ENCODE measurements around the gene CRYAB.
"Not testable (repeated sequence)": the region's sequence is repeated elsewhere in the genome, so short reads cannot be mapped to it uniquely, and the experiment has no call there.

Gene CRYAB

DNA sequence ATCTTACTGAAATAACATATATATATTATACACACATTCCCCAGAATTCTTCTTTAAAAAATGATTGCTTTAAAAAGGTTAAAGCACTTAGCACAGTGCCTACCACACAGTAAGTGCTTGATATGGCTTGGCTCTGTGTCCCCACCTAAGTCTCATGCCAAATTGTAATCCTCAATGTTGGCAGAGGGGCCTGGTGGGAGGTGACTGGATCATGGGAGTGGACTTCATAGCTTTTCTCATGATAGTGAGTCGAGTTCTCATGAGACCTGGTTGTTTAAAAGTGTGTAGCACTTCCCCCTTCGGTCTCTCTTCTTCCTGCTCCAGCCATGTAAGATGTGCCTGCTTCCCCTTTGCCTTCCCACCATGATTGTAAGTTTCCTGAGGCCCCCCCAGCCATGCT is 6.2 kb downstream of the CRYAB start:
- H3K79me2 ChIP-seq (ENCODE audit: insufficient read depth, low read length), result no peaks in the 10 kb centered on the region
- no peak overlapping the region for H2AFZ ChIP-seq (ENCODE audit: low read length)
- no peak overlapping the region for H3K4me3 ChIP-seq (ENCODE audit: low read length, poor library complexity, severe bottlenecking)
- H3K36me3 ChIP-seq (ENCODE audit: insufficient read depth, low read length), result no peaks in the 10 kb centered on the region
- no peaks in the 10 kb centered on the region for H3K4me1 ChIP-seq (ENCODE audit: insufficient read depth, low read length, poor library complexity, severe bottlenecking)
- TF ChIP-seq, protein P1, sequence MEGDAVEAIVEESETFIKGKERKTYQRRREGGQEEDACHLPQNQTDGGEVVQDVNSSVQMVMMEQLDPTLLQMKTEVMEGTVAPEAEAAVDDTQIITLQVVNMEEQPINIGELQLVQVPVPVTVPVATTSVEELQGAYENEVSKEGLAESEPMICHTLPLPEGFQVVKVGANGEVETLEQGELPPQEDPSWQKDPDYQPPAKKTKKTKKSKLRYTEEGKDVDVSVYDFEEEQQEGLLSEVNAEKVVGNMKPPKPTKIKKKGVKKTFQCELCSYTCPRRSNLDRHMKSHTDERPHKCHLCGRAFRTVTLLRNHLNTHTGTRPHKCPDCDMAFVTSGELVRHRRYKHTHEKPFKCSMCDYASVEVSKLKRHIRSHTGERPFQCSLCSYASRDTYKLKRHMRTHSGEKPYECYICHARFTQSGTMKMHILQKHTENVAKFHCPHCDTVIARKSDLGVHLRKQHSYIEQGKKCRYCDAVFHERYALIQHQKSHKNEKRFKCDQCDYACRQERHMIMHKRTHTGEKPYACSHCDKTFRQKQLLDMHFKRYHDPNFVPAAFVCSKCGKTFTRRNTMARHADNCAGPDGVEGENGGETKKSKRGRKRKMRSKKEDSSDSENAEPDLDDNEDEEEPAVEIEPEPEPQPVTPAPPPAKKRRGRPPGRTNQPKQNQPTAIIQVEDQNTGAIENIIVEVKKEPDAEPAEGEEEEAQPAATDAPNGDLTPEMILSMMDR (conservative IDR thresholded peaks at IDR 0.05; ENCODE audit: low read length), result no peak
- TF ChIP-seq EZH2phosphoT487 (IDR thresholded peaks at IDR 0.05; ENCODE audit: borderline replicate concordance), result no peak
- no peak overlapping the region for H3K9ac ChIP-seq (ENCODE audit: low read depth, low read length, poor library complexity, severe bottlenecking)
- H4K20me1 ChIP-seq (ENCODE audit: insufficient read depth, low read length, poor library complexity, severe bottlenecking), result no peaks in the 10 kb centered on the region
- H3K9me3 ChIP-seq (ENCODE audit: insufficient read depth, low read depth, low read length), result no peaks in the 10 kb centered on the region
- H3K9me2 ChIP-seq (replicated peaks; ENCODE audit: low read depth, low read length), result no peaks in the 10 kb centered on the region
- H3K4me2 ChIP-seq (ENCODE audit: low read depth, low read length, poor library complexity, severe bottlenecking), result no peak overlapping the region
- H3F3A ChIP-seq (ENCODE audit: low read depth), result no peaks in the 10 kb centered on the region
- no peaks in the 10 kb centered on the region for H3K27me3 ChIP-seq (ENCODE audit: insufficient read depth, low read length, poor library complexity, severe bottlenecking)

DNA sequence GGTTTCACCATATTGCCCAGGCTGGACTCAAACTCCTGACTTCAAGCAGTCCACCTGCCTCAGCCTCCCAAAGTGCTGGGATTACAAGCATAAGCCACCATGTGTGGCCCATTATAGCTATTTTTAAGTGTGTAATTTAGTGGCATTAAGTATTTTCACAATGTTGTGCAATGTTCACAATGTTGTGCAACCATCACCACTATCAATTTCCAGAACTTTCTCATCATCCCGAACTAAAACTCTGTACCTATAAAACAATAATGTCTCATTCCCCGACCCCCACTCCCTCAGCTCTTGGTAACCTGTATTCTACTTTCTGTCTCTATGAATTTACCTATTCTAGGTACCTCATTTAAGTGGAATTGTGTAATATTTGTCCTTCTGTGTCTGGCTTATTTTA is 24.7 kb downstream of the CRYAB start:
- no peak overlapping the region for H3K4me2 ChIP-seq (ENCODE audit: low read depth, low read length, poor library complexity, severe bottlenecking)
- no peaks in the 10 kb centered on the region for H3K9me3 ChIP-seq (ENCODE audit: insufficient read depth, low read depth, low read length)
- H3K9me2 ChIP-seq (replicated peaks; ENCODE audit: low read depth, low read length), result no peaks in the 10 kb centered on the region
- TF ChIP-seq, protein P1 (conservative IDR thresholded peaks at IDR 0.05; ENCODE audit: low read length), result no peak
- TF ChIP-seq EZH2phosphoT487 (IDR thresholded peaks at IDR 0.05; ENCODE audit: borderline replicate concordance), result no peak
- H3K4me1 ChIP-seq (ENCODE audit: insufficient read depth, low read length, poor library complexity, severe bottlenecking), result no peaks in the 10 kb centered on the region
- no peaks in the 10 kb centered on the region for H3K79me2 ChIP-seq (ENCODE audit: insufficient read depth, low read length)
- H4K20me1 ChIP-seq (ENCODE audit: insufficient read depth, low read length, poor library complexity, severe bottlenecking), result no peaks in the 10 kb centered on the region
- H3K4me3 ChIP-seq (ENCODE audit: low read length, poor library complexity, severe bottlenecking), result no peak overlapping the region
- H3K27me3 ChIP-seq (ENCODE audit: insufficient read depth, low read length, poor library complexity, severe bottlenecking), result no peaks in the 10 kb centered on the region
- H3K9ac ChIP-seq (ENCODE audit: low read depth, low read length, poor library complexity, severe bottlenecking), result no peak overlapping the region
- no peaks in the 10 kb centered on the region for H3F3A ChIP-seq (ENCODE audit: low read depth)
- no peaks in the 10 kb centered on the region for H3K36me3 ChIP-seq (ENCODE audit: insufficient read depth, low read length)
- no peak overlapping the region for H2AFZ ChIP-seq (ENCODE audit: low read length)

DNA sequence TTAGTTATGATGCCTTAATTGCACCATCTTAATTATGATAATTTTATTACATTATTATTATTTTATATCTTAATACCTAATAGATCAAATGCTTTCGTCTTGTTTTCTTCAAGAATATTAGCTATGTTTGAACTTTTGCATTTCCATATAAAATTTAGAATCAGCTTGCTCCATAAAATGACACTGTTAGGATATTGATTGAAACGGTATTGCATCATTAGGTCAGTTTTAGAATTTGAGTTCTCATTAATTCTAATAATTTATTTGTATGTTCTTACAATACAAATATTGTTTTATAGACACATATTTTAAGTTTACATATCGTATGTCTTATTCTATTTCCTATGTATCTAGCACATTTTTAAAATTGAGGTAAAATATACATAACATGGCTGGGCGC is 25.5 kb downstream of the CRYAB start:
- Histone ChIP-seq H3K9me2 (replicated peaks; ENCODE audit: low read depth, low read length) (no peaks in the 10 kb centered on the region), H3K79me2 (ENCODE audit: insufficient read depth, low read length) (no peaks in the 10 kb centered on the region), H4K20me1 (ENCODE audit: insufficient read depth, low read length, poor library complexity, severe bottlenecking) (no peaks in the 10 kb centered on the region), H3K4me3 (ENCODE audit: low read length, poor library complexity, severe bottlenecking) (no peak overlapping the region), H3K9ac (ENCODE audit: low read depth, low read length, poor library complexity, severe bottlenecking) (no peak overlapping the region), H3F3A (ENCODE audit: low read depth) (no peaks in the 10 kb centered on the region), H3K4me2 (ENCODE audit: low read depth, low read length, poor library complexity, severe bottlenecking) (no peak overlapping the region), H2AFZ (ENCODE audit: low read length) (no peak overlapping the region), H3K4me1 (ENCODE audit: insufficient read depth, low read length, poor library complexity, severe bottlenecking) (no peaks in the 10 kb centered on the region), H3K36me3 (ENCODE audit: insufficient read depth, low read length) (no peaks in the 10 kb centered on the region), H3K27me3 (ENCODE audit: insufficient read depth, low read length, poor library complexity, severe bottlenecking) (no peaks in the 10 kb centered on the region), H3K9me3 (ENCODE audit: insufficient read depth, low read depth, low read length) (no peaks in the 10 kb centered on the region)
- no peak for TF ChIP-seq EZH2phosphoT487 (IDR thresholded peaks at IDR 0.05; ENCODE audit: borderline replicate concordance)
- TF ChIP-seq, protein P1 (conservative IDR thresholded peaks at IDR 0.05; ENCODE audit: low read length), result no peak

DNA sequence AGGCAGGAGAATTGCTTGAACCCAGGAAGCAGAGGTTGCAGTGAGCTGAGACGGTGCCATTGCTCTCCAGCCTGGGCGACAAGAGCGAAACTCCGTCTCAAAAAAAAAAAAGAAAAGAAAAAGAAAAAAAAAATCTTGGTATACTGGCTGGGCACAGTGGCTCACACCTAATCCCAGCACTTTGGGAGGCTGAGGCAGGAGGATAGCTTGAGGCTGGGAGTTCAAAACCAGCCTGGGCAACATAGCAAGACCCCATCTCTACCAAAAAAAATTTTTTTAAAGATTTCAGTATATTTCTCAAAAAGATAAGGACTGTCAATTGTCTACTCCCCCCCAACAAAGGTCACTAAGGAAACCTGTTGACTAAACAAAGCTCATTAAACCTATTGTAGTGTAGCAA is 26.5 kb downstream of the CRYAB start:
- not testable (repeated sequence) for H3K27me3 ChIP-seq (ENCODE audit: insufficient read depth, low read length, poor library complexity, severe bottlenecking); H3K9ac ChIP-seq (ENCODE audit: low read depth, low read length, poor library complexity, severe bottlenecking); H2AFZ ChIP-seq (ENCODE audit: low read length); H3K4me3 ChIP-seq (ENCODE audit: low read length, poor library complexity, severe bottlenecking); H3K9me2 ChIP-seq (replicated peaks; ENCODE audit: low read depth, low read length); H3K36me3 ChIP-seq (ENCODE audit: insufficient read depth, low read length); H3K79me2 ChIP-seq (ENCODE audit: insufficient read depth, low read length); H3K9me3 ChIP-seq (ENCODE audit: insufficient read depth, low read depth, low read length); H4K20me1 ChIP-seq (ENCODE audit: insufficient read depth, low read length, poor library complexity, severe bottlenecking); H3K4me1 ChIP-seq (ENCODE audit: insufficient read depth, low read length, poor library complexity, severe bottlenecking); H3F3A ChIP-seq (ENCODE audit: low read depth); H3K4me2 ChIP-seq (ENCODE audit: low read depth, low read length, poor library complexity, severe bottlenecking)
